GM23338 (cell line): ENCODE results near the gene LRFN4. TPM values are rescaled to one million over a fixed set of nuclear protein-coding genes. Genes with fewer than 3 reads are reported as not detected.

Experiments used
- polyA plus RNA-seq: library from polyadenylated mRNA; unstranded; fragments of >200 nt; fragmentation: Nextera tagmentation; extraction: Ambion mirVana; gene quantifications from 2 replicates; pipeline ENCODE4 v1.2.1, GENCODE V29; 2016
- total RNA-seq: library from RNA; depleted of rRNA; stranded (reverse); fragments of >200 nt; shearing (Covaris generic); gene quantifications from 2 replicates; pipeline ENCODE4 v1.2.3, GENCODE V29; 2014; rRNA removed

Gene LRFN4
- total and polyA plus RNA-seq, 2 experiments from 2014 or later: 9.8 to 63.5 TPM

Other genes starting within 250 kb of the LRFN4 start
- gene RBM14, start 240.4 kb upstream of the LRFN4 start, total RNA-seq: 83.1 and 83.5 TPM in 2 replicates
- gene RBM14, start 240.4 kb upstream of the LRFN4 start, polyA plus RNA-seq: 39.7 and 45.4 TPM in 2 replicates
- 133 and 147 TPM in 2 replicates for gene RBM4, start 218.4 kb upstream of the LRFN4 start, total RNA-seq
- gene RBM4, start 218.4 kb upstream of the LRFN4 start, polyA plus RNA-seq: 122 and 146 TPM in 2 replicates
- gene RBM4B, start 179.2 kb upstream of the LRFN4 start, total RNA-seq: 22.9 and 31.0 TPM in 2 replicates
- gene RBM4B, start 179.2 kb upstream of the LRFN4 start, polyA plus RNA-seq: 21.1 and 28.0 TPM in 2 replicates
- gene SPTBN2, start 127.8 kb upstream of the LRFN4 start, total RNA-seq: 28.9 and 49.1 TPM in 2 replicates
- gene SPTBN2, start 127.8 kb upstream of the LRFN4 start, polyA plus RNA-seq: 6.9 and 7.7 TPM in 2 replicates
- 44.7 and 55.1 TPM in 2 replicates for gene RCE1, start 13.6 kb upstream of the LRFN4 start, total RNA-seq
- 27.7 and 27.8 TPM in 2 replicates for gene RCE1, start 13.6 kb upstream of the LRFN4 start, polyA plus RNA-seq
- gene PC, start 101.3 kb downstream of the LRFN4 start, total RNA-seq: 21.7 and 24.9 TPM in 2 replicates
- gene PC, start 101.3 kb downstream of the LRFN4 start, polyA plus RNA-seq: 18.3 and 18.9 TPM in 2 replicates
- gene C11orf86, start 118.2 kb downstream of the LRFN4 start, total RNA-seq: 0.21 TPM in 1 of 2 replicates, not detected in the other
- 0.73 and 0.74 TPM in 2 replicates for gene C11orf86, start 118.2 kb downstream of the LRFN4 start, polyA plus RNA-seq
- 2.5 and 3.1 TPM in 2 replicates for gene SYT12, start 166.1 kb downstream of the LRFN4 start, total RNA-seq
- 0.92 TPM in 2 replicates for gene SYT12, start 166.1 kb downstream of the LRFN4 start, polyA plus RNA-seq
- 16.2 and 16.7 TPM in 2 replicates for gene RHOD, start 199.8 kb downstream of the LRFN4 start, total RNA-seq
- 12.7 and 13.8 TPM in 2 replicates for gene RHOD, start 199.8 kb downstream of the LRFN4 start, polyA plus RNA-seq